GM19438 (cell line): Measurements from ENCODE around the gene OR51S1.
"Not testable (repeated sequence)": the region's sequence is repeated elsewhere in the genome, so short reads cannot be mapped to it uniquely, and the experiment has no call there.

Experiments used
- ATAC-seq: cut with Tn5 transposase; IDR thresholded peaks from one replicate; pipeline ENCODE4 v1.9.1; 2021; ENCODE audit warnings: low read depth; ENCODE audit not compliant: unreplicated experiment

The OR51S1 gene

GRCh38 chr11:4848908-4849532 lies at the start of gene OR51S1:
Gene OR51S1, minus strand, starts transcription at chr11:4849208. Its CDS starts 0 bp downstream, at chr11:4849208.
- ATAC-seq: no peak

GRCh38 chr11:4891996-4892640 lies 43.1 kb upstream of the OR51S1 start:
- no peak for ATAC-seq

GRCh38 chr11:4890279-4890678 lies 41.3 kb upstream of the OR51S1 start:
- no peak for ATAC-seq

GRCh38 chr11:4887591-4887990 lies 38.6 kb upstream of the OR51S1 start:
- no peak for ATAC-seq

GRCh38 chr11:4886186-4886585 lies 37.2 kb upstream of the OR51S1 start:
- no peak for ATAC-seq

- ATAC-seq: no peak
These were observed 35.4 kb upstream of the OR51S1 start for GRCh38 chr11:4884361-4884760.

- ATAC-seq: no peak
These were observed 33.5 kb upstream of the OR51S1 start for GRCh38 chr11:4882543-4882942.

GRCh38 chr11:4881860-4882500 lies 33.0 kb upstream of the OR51S1 start, which contains the start of gene OR51T1:
Gene OR51T1, plus strand, starts transcription at chr11:4881900. Its CDS starts 0 bp downstream, at chr11:4881900.
- ATAC-seq: no peak

GRCh38 chr11:4881188-4881587 lies 32.2 kb upstream of the OR51S1 start:
- ATAC-seq: no peak

GRCh38 chr11:4865855-4866254 lies 16.8 kb upstream of the OR51S1 start:
- ATAC-seq: no peak

- no peak for ATAC-seq
These were observed 14.9 kb upstream of the OR51S1 start for GRCh38 chr11:4863876-4864275.

GRCh38 chr11:4862447-4863236 lies 13.6 kb upstream of the OR51S1 start:
- ATAC-seq: no peak

- ATAC-seq: not testable (repeated sequence)
These were observed 5.3 kb upstream of the OR51S1 start for GRCh38 chr11:4854286-4854685.

GRCh38 chr11:4851033-4851432 lies 2.0 kb upstream of the OR51S1 start:
- no peak for ATAC-seq

GRCh38 chr11:4839851-4840549 lies 9.0 kb downstream of the OR51S1 start:
- ATAC-seq: no peak

- no peak for ATAC-seq
These were observed 18.1 kb downstream of the OR51S1 start for GRCh38 chr11:4830909-4831308.

GRCh38 chr11:4830346-4830745 lies 18.7 kb downstream of the OR51S1 start:
- no peak for ATAC-seq

GRCh38 chr11:4826425-4826824 lies 22.6 kb downstream of the OR51S1 start:
- no peak for ATAC-seq

GRCh38 chr11:4825132-4825531 lies 23.9 kb downstream of the OR51S1 start:
- ATAC-seq: no peak

GRCh38 chr11:4821021-4821420 lies 28.0 kb downstream of the OR51S1 start, which contains the start of gene OR51F2:
Gene OR51F2, plus strand, starts transcription at chr11:4821321. Its CDS starts 101 bp downstream, at chr11:4821422.
- ATAC-seq: no peak
